Suprapubic skin (tissue), 3 donors: ENCODE data around the gene MMAB.

Experiments
- EP300 ChIP-seq: sonication (generic); formaldehyde crosslinking; IDR thresholded peaks from one replicate; pipeline ENCODE4 v1.6.1; 2017; ENCODE audit warnings: antibody characterized with exemption
- POLR2A ChIP-seq, 2 donors: fragments of 450-650 bp; IDR thresholded peaks; one replicate each; pipeline ENCODE4 v1.6.1; 2017; ENCODE audit warnings: antibody characterized with exemption in 2 of 2, mild to moderate bottlenecking in 2 of 2, moderate library complexity in 2 of 2
- TF ChIP-seq, protein P1 (sequence below), 2 donors: fragments of 200-600 bp in 1 of 2; fragments of 450-650 bp in 1 of 2; sonication (generic) in 1 of 2; IDR thresholded peaks; one replicate each; pipeline ENCODE4 v1.5.1; 2016 to 2019; ENCODE audit warnings: antibody characterized with exemption in 2 of 2, mild to moderate bottlenecking in 1 of 2, moderate library complexity in 1 of 2

DNA sequence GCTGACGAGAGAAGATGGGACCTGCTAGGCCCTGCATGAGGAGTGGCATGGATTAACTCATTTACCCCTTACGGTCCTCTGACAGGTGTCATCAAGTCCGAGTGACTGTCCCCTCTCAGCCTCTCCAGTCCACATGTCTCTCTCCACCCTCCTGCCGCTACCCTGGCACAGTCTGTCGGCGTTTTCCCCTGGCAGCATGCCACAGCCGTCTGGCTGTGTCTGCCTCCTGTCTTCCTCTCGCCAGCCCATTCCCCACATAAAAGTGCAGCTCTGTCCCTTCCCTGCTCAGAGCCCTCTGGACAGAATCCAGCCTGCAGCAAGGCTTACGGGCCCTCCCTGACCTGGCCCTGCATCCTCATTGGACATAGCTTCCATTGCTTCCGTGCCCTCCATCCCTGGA lies 50.2 kb downstream of the MMAB start:
- TF ChIP-seq, protein P1, sequence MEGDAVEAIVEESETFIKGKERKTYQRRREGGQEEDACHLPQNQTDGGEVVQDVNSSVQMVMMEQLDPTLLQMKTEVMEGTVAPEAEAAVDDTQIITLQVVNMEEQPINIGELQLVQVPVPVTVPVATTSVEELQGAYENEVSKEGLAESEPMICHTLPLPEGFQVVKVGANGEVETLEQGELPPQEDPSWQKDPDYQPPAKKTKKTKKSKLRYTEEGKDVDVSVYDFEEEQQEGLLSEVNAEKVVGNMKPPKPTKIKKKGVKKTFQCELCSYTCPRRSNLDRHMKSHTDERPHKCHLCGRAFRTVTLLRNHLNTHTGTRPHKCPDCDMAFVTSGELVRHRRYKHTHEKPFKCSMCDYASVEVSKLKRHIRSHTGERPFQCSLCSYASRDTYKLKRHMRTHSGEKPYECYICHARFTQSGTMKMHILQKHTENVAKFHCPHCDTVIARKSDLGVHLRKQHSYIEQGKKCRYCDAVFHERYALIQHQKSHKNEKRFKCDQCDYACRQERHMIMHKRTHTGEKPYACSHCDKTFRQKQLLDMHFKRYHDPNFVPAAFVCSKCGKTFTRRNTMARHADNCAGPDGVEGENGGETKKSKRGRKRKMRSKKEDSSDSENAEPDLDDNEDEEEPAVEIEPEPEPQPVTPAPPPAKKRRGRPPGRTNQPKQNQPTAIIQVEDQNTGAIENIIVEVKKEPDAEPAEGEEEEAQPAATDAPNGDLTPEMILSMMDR (IDR thresholded peaks at IDR 0.05) = no peak
- TF ChIP-seq POLR2A (IDR thresholded peaks at IDR 0.05) (no peak), EP300 (no peak)
